Heart left ventricle (tissue), 16 donors: ENCODE measurements around the gene MICAL1. TPM values are rescaled to one million over a fixed set of nuclear protein-coding genes. Genes with fewer than 3 reads are reported as not detected.
"Not testable (repeated sequence)": the region's sequence is repeated elsewhere in the genome, so short reads cannot be mapped to it uniquely, and the experiment has no call there.

ENCODE experiments used
- ATAC-seq, 4 donors: fragments of 200-7000 bp; cut with Tn5 transposase; one replicate each; pipeline ENCODE4 v1.9.1; 2020 to 2022; ENCODE audit warnings: moderate library complexity in 4 of 4, mild to moderate bottlenecking in 3 of 4, moderate number of reproducible peaks in 1 of 4
- DNase-seq, 5 donors: peaks; one replicate each; pipeline ENCODE4 v3.0.0-alpha.2; 2020
- H3K27ac ChIP-seq, 12 donors: fragments of 200-600 bp; sonication (generic) in 4 of 12; one replicate each; pipeline versions ENCODE4 v1.5.0 to v1.8.0; 2016 to 2022; ENCODE audit warnings: mild to moderate bottlenecking in 2 of 12
- H3K27me3 ChIP-seq, 9 donors: fragments of 200-600 bp; sonication (generic) in 2 of 9; one replicate each; pipeline versions ENCODE4 v1.5.1 to v1.8.0; 2016 to 2022; ENCODE audit warnings: mild to moderate bottlenecking in 3 of 9
- H3K36me3 ChIP-seq, 9 donors: fragments of 200-600 bp; sonication (generic) in 2 of 9; one replicate each; pipeline versions ENCODE4 v1.5.0 to v1.8.0; 2018 to 2022; ENCODE audit warnings: mild to moderate bottlenecking in 2 of 9
- H3K4me1 ChIP-seq, 12 donors: fragments of 200-600 bp; sonication (generic) in 4 of 12; one replicate each; pipeline versions ENCODE4 v1.5.0 to v1.8.0; 2016 to 2022; ENCODE audit warnings: mild to moderate bottlenecking in 3 of 12
- H3K4me3 ChIP-seq, 12 donors: fragments of 200-600 bp; sonication (generic) in 4 of 12; one replicate each; pipeline versions ENCODE4 v1.5.0 to v1.8.0; 2017 to 2022; ENCODE audit warnings: mild to moderate bottlenecking in 9 of 12, moderate library complexity in 4 of 12
- H3K9me3 ChIP-seq, 12 donors: fragments of 200-600 bp; sonication (generic) in 4 of 12; one replicate each; pipeline versions ENCODE4 v1.5.0 to v1.8.0; 2016 to 2022; ENCODE audit warnings: mild to moderate bottlenecking in 1 of 12
- POLR2A ChIP-seq, 2 donors: fragments of 450-650 bp; IDR thresholded peaks; one replicate each; pipeline ENCODE4 v1.6.1; 2017; ENCODE audit warnings: antibody characterized with exemption in 2 of 2, mild to moderate bottlenecking in 2 of 2, moderate library complexity in 2 of 2
- WGBS, 4 donors: extraction: QIAGEN DNeasy Blood & Tissue Kit in 2 of 4; methylation state at CpG; one replicate each; pipeline versions ENCODE4 v1.1.5 to v1.1.7; 2013 to 2018; 5-methylcytosine and 5-hydroxymethylcytosine counted together
- intact Hi-C, 10 donors: fragments of 100-400 bp; cut with DNase I; formaldehyde crosslinking; loops; one replicate each; pipeline versions ENCODE4 v1.11.1 to v1.14.2; 2022
- polyA plus RNA-seq, 2 donors: library from polyadenylated mRNA; stranded (reverse); fragments of 200-250 nt; gene quantifications; one replicate each; pipeline ENCODE4 v1.2.3, GENCODE V29; 2013
- total RNA-seq, 9 donors: library from RNA; depleted of rRNA in 2 of 9; stranded (reverse); fragments of >200 nt in 2 of 9; fragmentation: NEBNext Ultra II Directional in 3 of 9; extraction: Animal tissue kit (Norgen Biotek cat#: 25700) in 3 of 9; gene quantifications; one replicate each; pipeline versions ENCODE4 v1.1.0 to v1.2.4, GENCODE V29; 2016 to 2023
- TF ChIP-seq, protein P1 (sequence below), 12 donors: fragments of 200-600 bp; sonication (generic) in 4 of 12; IDR thresholded peaks; one replicate each; pipeline versions ENCODE4 v1.5.0 to v1.8.0; 2018 to 2022; ENCODE audit warnings: antibody characterized with exemption in 12 of 12, mild to moderate bottlenecking in 5 of 12
- donor health status: ischemic (EF 13 %, LVEDD 7.1; RV severe dilation, severe dysfunction).
- donor health status: healthy with polysubstance abuse.
- donor health status: DM: no; HTN: yes; CAD: no.
- donor health status: DM: no; HTN: no; CAD: no.
- donor health status: ischemic (EF 25% LVEDD 6.9; RV normal size, moderate dysfunction).
- donor health status: ischemic (EF 25% LVEDD 5.7; RV mildly dilated, moderate dysfunction).
- donor health status: healthy.
- donor health status: DM: yes; HTN: yes; CAD: no.
- donor health status: ischemic (EF 35%, LVEDD 5.7; RV mildly dilated, moderate dysfunction).
- donor health status: nonischemic (EF 11% LVEDD 7.7; RV severe dilation, severe dysfunction).
- donor health status: DM: yes; HTN: yes; CAD: no.
- donor health status: PGD.
- donor health status: ischemic (EF 29% LVEDD 5.4; RV normal size, mild dysfunction).
- donor health status: nonischemic (EF 23%, LVEDD 6.1; RV moderate dilation, normal function).

MICAL1 gene
- total and polyA plus RNA-seq, 11 donors, result 4.5 to 21.9 (median 6.4) TPM

DNA sequence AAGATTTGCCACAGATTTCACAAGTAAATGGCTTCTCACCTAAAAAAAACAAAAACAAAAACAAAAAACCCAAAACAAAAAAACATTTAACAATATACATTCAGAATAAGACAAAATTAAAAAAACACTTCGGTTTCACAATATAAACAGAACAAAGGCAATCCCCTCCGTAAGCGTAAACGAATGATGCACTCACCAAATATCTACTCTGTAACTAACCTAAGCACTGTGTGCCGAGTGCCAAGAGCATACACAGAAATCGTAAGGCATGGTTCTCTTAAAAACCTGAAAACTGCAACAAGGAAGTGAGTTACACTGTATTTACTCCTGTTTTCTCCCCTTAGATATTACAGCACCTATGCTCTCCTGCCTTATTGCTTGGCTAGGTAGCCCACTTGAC is 12.1 kb upstream of the MICAL1 start:
- Histone ChIP-seq H3K27me3 (no peaks in the 10 kb centered on the region), H3K4me3 (no peak overlapping the region), H3K36me3 (peaks cover 0 to 100% (median 94%) of the 10 kb centered on the region in 9 donors), H3K4me1 (peaks cover 0 to 9% (median 0%) of the 10 kb centered on the region in 12 donors), H3K9me3 (no peaks in the 10 kb centered on the region), H3K27ac (no peak overlapping the region)
- DNase-seq, result no peak
- 92 to 95% (median 93%) methylated on average over 6 of the region's 6 CpGs for WGBS, 4 donors
- no peak for ATAC-seq
- TF ChIP-seq, protein P1, sequence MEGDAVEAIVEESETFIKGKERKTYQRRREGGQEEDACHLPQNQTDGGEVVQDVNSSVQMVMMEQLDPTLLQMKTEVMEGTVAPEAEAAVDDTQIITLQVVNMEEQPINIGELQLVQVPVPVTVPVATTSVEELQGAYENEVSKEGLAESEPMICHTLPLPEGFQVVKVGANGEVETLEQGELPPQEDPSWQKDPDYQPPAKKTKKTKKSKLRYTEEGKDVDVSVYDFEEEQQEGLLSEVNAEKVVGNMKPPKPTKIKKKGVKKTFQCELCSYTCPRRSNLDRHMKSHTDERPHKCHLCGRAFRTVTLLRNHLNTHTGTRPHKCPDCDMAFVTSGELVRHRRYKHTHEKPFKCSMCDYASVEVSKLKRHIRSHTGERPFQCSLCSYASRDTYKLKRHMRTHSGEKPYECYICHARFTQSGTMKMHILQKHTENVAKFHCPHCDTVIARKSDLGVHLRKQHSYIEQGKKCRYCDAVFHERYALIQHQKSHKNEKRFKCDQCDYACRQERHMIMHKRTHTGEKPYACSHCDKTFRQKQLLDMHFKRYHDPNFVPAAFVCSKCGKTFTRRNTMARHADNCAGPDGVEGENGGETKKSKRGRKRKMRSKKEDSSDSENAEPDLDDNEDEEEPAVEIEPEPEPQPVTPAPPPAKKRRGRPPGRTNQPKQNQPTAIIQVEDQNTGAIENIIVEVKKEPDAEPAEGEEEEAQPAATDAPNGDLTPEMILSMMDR (IDR thresholded peaks at IDR 0.05), result no peak
- no peak for TF ChIP-seq POLR2A (IDR thresholded peaks at IDR 0.05)
- intact Hi-C loops, result no loop called here

DNA sequence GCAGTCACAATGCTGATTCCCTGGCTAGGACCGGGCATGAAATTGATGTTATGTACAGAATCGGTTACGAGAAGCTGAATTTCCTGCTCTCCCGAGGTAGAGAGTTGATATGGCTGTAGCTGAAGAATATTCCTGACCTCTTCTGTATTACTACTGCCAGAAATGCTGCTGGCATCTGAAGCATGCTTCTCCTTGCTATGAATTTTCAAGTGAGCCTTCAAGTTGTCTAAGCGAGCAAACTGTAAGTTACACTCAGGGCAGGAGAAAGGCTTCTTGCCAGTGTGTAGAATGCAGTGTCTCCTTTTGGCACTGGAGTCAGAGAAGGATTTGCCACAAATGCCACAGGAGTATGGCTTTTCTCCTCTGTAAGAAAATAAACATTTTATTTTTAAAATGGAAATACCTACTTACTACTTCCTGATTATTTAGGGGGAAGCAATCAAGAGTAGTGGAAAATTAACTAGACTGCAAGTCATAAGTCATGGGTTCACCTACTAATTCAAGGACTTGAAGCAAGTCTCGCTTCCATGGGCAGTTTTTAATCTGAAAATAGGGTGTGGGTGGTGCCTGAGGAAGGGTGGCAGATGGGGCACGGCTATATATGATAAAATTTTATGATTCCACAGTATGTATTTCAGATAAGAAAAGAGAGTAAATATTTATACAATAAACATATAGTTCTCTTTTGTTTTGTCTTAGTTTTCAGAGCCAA is 10.8 kb upstream of the MICAL1 start:
- H3K27ac ChIP-seq, result peak overlapping the region in 1 of 12 donors; percentile 2
- H3K4me3 ChIP-seq, result no peak overlapping the region
- no peak for DNase-seq
- WGBS, 4 donors, result 75 to 80% (median 79%) methylated on average over 7 of the region's 7 CpGs
- peaks cover 0 to under 1% (median 0%) of the 10 kb centered on the region in 12 donors for H3K9me3 ChIP-seq
- peaks cover 0 to 9% (median 0%) of the 10 kb centered on the region in 12 donors for H3K4me1 ChIP-seq
- H3K27me3 ChIP-seq, result no peaks in the 10 kb centered on the region
- ATAC-seq, result no peak
- TF ChIP-seq, protein P1 (IDR thresholded peaks at IDR 0.05), result no peak
- TF ChIP-seq POLR2A (IDR thresholded peaks at IDR 0.05), result no peak
- peaks cover 0 to 100% (median 94%) of the 10 kb centered on the region in 9 donors for H3K36me3 ChIP-seq
- intact Hi-C loops, result no loop called here

DNA sequence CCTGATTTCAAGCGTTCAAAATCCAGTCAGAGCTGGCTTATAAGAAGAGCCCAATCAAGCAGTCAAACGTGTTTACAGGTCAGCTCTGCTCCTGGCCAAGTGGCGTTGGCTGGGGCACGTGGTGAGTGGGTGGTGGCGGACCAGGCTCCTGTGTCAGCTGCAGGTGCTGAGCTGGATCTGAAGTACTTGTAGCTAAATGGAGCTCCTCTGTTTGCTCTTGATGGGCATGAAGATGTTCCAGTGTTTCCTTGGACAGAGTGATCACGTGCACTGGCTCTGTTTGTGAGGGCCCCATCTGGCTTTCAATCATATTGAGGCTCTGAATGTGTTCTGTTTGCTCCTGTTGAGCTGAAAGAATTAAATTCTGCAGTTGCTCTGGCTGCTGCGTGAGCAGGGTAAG is 10.2 kb upstream of the MICAL1 start:
- Histone ChIP-seq H3K4me1 (peaks cover 0 to 9% (median 0%) of the 10 kb centered on the region in 12 donors), H3K36me3 (peaks cover 0 to 96% (median 92%) of the 10 kb centered on the region in 9 donors), H3K4me3 (no peak overlapping the region), H3K27ac (peak overlapping the region in 1 of 12 donors; percentile 2), H3K9me3 (peaks cover 0 to 4% (median 0%) of the 10 kb centered on the region in 12 donors), H3K27me3 (no peaks in the 10 kb centered on the region)
- DNase-seq (no peak), ATAC-seq (peak; percentile 32 to 78 (median 62))
- 50 to 70% (median 64%) methylated on average over 7 of the region's 7 CpGs for WGBS, 4 donors
- TF ChIP-seq, protein P1 (IDR thresholded peaks at IDR 0.05), result no peak
- TF ChIP-seq POLR2A (IDR thresholded peaks at IDR 0.05), result no peak
- intact Hi-C loops, result no loop called here

DNA sequence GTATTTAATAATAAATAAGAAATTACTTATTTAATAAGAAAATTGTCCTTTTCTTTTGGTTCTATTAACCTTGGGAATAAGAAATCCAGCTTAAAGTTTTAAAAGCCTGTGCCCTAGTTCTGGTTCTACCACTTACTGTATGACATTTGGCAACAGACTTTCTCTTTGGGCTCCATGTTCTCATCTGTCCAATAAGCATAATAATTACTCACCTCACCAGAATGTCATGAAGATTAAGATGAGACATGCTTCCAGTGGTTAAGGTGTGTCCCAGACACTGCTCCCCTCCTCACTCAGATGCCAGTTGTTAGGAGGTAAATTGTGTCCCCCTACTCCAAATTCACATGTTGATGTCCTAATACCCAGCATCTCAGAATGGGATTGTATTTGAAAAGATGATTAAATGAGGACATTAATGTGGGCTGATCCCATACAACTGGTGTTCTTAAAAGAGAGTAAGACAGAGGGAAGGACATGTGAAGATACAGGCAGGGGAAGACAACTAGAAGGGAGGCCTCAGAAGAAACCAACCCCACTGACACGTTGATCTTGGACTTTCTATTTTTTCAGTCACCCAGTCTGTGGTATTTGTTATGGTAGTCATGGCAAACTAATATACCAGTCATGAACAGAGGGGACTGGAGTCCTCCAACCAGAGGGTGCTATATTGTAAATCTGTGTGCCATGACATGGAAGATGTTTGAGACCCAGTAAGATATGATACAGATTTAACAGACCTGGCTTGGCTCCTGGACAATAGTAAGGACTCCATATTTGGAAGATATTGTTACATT is 6.4 kb upstream of the MICAL1 start:
- H3K4me1 ChIP-seq, result peaks cover 0 to 26% (median 6%) of the 10 kb centered on the region in 12 donors
- H3K36me3 ChIP-seq, result peaks cover 0 to 59% (median 58%) of the 10 kb centered on the region in 9 donors
- peaks cover 0 to 4% (median 0%) of the 10 kb centered on the region in 12 donors for H3K9me3 ChIP-seq
- H3K27me3 ChIP-seq, result no peaks in the 10 kb centered on the region
- intact Hi-C loops, result no loop called here
- no peak overlapping the region for H3K4me3 ChIP-seq
- TF ChIP-seq, protein P1 (IDR thresholded peaks at IDR 0.05), result no peak
- TF ChIP-seq POLR2A (IDR thresholded peaks at IDR 0.05), result no peak
- DNase-seq, result no peak
- WGBS, 4 donors, result 83 to 100% (median 88%) methylated on average over 1 of the region's 1 CpG
- no peak overlapping the region for H3K27ac ChIP-seq
- ATAC-seq, result no peak

DNA sequence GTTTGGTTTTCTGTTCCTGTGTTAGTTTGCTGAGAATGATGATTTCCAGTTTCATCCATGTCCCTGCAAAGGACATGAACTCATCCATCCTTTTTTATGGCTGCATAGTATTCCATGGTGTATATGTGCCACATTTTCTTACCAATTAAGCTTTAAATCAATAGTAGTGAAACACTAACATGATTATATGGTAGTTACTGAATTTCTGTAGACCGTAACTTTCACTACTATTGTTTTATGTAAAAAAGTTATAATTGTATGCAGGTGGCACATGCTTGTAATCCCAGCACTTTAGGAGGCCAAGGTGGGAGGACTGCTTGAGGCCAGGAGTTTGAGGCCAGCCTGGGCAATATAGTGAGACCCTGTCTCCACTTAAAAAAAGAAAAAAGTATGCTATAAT is 5.6 kb upstream of the MICAL1 start:
- not testable (repeated sequence) for ATAC-seq, DNase-seq, H3K4me3 ChIP-seq

More for the DNA sequence above, 5.6 kb upstream of the MICAL1 start:
- WGBS, 4 donors, result 96 to 100% (median 99%) methylated on average over 1 of the region's 1 CpG
- intact Hi-C loops, H3K9me3 ChIP-seq, H3K27me3 ChIP-seq, H3K27ac ChIP-seq: not testable (repeated sequence)
- H3K36me3 ChIP-seq, result peaks cover 0 to 52% (median 50%) of the 10 kb centered on the region in 9 donors
- H3K4me1 ChIP-seq, result peaks cover 0 to 34% (median 14%) of the 10 kb centered on the region in 12 donors
